Calu3 (cell line): ENCODE results near the gene PLSCR5. TPM values are rescaled to one million over a fixed set of nuclear protein-coding genes. Genes with fewer than 3 reads are reported as not detected.

Source experiments
- BruUV-seq: library from RNA; stranded (reverse); fragments of 400-500 nt; replicated peaks from 2 replicates; lab custom pipeline; 2021; lab: Mats Ljungman, UMichigan
- CTCF ChIA-PET: fragments of 300-600 bp; sonication (Branson Sonifier 250); formaldehyde crosslinking; loops from one replicate; lab custom pipeline; 2022; ENCODE audit warnings: antibody characterized with exemption; lab: Charles Lee
- DNase-seq: peaks from one replicate; pipeline ENCODE4 v3.0.0; 2022
- H3K27ac Mint-ChIP-seq: one replicate; pipeline ENCODE4 v1.8.0; 2022; ENCODE audit warnings: mixed read lengths; ENCODE audit not compliant: unreplicated experiment
- H3K27me3 Mint-ChIP-seq: one replicate; pipeline ENCODE4 v1.8.0; 2022; ENCODE audit warnings: mixed read lengths; ENCODE audit not compliant: unreplicated experiment
- H3K36me3 Mint-ChIP-seq: one replicate; pipeline ENCODE4 v1.8.0; 2022; ENCODE audit warnings: mild to moderate bottlenecking, moderate library complexity, mixed read lengths; ENCODE audit not compliant: insufficient read depth, unreplicated experiment
- H3K4me1 Mint-ChIP-seq: one replicate; pipeline ENCODE4 v1.8.0; 2022; ENCODE audit warnings: mild to moderate bottlenecking, low read depth, mixed read lengths; ENCODE audit not compliant: unreplicated experiment
- H3K4me3 Mint-ChIP-seq: one replicate; pipeline ENCODE4 v1.8.0; 2022; ENCODE audit warnings: mild to moderate bottlenecking, low read depth, moderate library complexity, mixed read lengths; ENCODE audit not compliant: unreplicated experiment
- H3K9me3 Mint-ChIP-seq: one replicate; pipeline ENCODE4 v1.8.0; 2022; ENCODE audit warnings: low read depth, mixed read lengths; ENCODE audit not compliant: unreplicated experiment
- CTCF ChIP-seq: fragments of 200-600 bp; IDR thresholded peaks from one replicate; pipeline ENCODE4 v1.8.0; 2022; ENCODE audit warnings: antibody characterized with exemption; ENCODE audit not compliant: unreplicated experiment
- intact Hi-C: fragments of 100-400 bp; cut with micrococcal nuclease; formaldehyde crosslinking; loops from one replicate; pipeline ENCODE4 v1.10.0; 2022; ENCODE audit not compliant: unreplicated experiment
- total RNA-seq: library from RNA; stranded (reverse); gene quantifications from 2 replicates; pipeline ENCODE4 v1.2.3, GENCODE V29; 2022

The PLSCR5 gene
- total RNA-seq, 1 experiment from 2014 or later, result not detected

- Mint-ChIP-seq H3K9me3 (no peaks in the 10 kb centered on the region), H3K4me3 (peak overlapping the region; percentile 87), H3K27ac (peak overlapping the region; percentile 91), H3K36me3 (peaks cover 86% of the 10 kb centered on the region), H3K4me1 (peaks cover 55% of the 10 kb centered on the region), H3K27me3 (no peaks in the 10 kb centered on the region)
- no peak for TF ChIP-seq CTCF
- CTCF ChIA-PET, result interaction anchor here (0.9 to 2.2 kb wide), 5 partner anchors 9 to 38 kb away, joined by 4 to 8 read pairs (median 4); no protein-coding TSS in a partner anchor
- intact Hi-C loops, result loop anchor here (2.0 kb wide), 2 partner anchors 14 to 380 kb away; no protein-coding TSS in a partner anchor
- DNase-seq, result no peak
- BruUV-seq, result no TSS peak
Observed at GRCh38 chr3:146542978-146543377, 62.2 kb downstream of the PLSCR5 start.

DNA sequence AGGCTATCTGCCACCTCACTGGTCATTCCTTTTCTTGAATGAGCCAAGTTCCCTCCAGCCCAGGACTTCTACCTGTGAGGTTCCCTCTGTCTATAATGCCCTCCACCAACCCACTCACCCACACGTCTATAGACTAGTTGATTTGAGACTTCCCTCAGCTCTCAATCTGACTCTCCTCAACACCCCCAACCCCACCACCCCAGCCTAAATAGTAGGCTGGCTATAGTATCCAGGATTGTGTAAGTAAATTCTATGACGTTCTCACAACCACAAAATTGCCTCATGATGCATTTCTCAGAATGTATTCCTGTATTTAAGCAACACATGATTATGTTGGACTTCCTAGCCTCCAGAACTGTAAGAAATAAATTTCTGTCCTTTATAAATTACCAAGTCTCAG is 63.0 kb downstream of the PLSCR5 start:
- peak; percentile 39 for DNase-seq
- intact Hi-C loops, result loop anchor here (2.0 kb wide), 2 partner anchors 13 to 379 kb away; no protein-coding TSS in a partner anchor
- Mint-ChIP-seq H3K9me3 (no peaks in the 10 kb centered on the region), H3K36me3 (peaks cover 94% of the 10 kb centered on the region), H3K27ac (peak overlapping the region; percentile 91), H3K4me1 (peaks cover 55% of the 10 kb centered on the region), H3K27me3 (no peaks in the 10 kb centered on the region), H3K4me3 (peak overlapping the region; percentile 87)
- TF ChIP-seq CTCF, result no peak
- BruUV-seq, result no TSS peak
- CTCF ChIA-PET, result interaction anchor here (1.7 kb wide), 1 partner anchor 30 kb away, joined by 5 read pairs; no protein-coding TSS in a partner anchor

DNA sequence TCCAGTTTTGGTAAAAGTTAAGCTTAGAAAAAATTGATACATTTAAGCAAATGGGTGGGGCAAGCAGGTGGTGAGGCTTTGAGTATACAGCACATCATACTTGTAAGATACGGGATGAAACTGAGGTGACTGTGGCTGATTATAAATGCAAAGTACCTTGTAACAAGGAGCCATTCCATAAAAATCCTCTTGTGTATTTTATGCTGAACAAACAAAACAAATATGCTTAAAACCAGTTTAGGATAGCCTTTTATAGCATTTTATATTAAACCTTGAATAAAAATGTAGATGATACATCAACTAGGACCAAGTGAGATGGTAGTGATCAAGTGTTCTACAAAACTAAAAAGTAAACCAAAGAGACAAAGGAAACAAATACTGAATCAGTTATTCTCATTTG is 64.2 kb downstream of the PLSCR5 start:
- Mint-ChIP-seq H3K9me3 (no peaks in the 10 kb centered on the region), H3K27me3 (no peaks in the 10 kb centered on the region), H3K4me1 (peaks cover 53% of the 10 kb centered on the region), H3K36me3 (peaks cover 94% of the 10 kb centered on the region), H3K4me3 (peak overlapping the region; percentile 87), H3K27ac (peak overlapping the region; percentile 91)
- DNase-seq, result no peak
- BruUV-seq, result no TSS peak
- TF ChIP-seq CTCF, result no peak
- CTCF ChIA-PET, result interaction anchor here (1.5 to 1.8 kb wide), 3 partner anchors 11 to 34 kb away, joined by 3 to 6 read pairs (median 6); no protein-coding TSS in a partner anchor
- intact Hi-C loops, result loop anchor here (1.0 to 2.0 kb wide), 2 partner anchors 22 to 38 kb away; no protein-coding TSS in a partner anchor

DNA sequence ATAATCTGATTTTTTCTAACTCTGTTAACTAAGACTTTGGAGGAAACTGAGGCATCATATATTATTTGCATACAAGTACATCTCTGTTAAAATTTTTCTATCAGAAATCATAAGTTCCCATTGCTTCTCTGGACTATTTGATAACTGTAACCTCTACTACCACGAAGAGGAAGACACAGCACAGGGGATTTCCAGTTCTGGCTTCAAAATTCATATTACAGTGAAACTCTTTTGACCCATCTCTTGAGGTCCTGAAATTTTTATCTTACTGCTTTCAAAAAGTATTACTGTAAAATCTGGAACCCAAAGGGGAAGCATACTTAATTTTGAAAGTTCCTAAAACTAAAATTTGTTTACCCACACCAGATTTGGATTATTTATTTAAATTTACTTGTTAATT is 64.9 kb downstream of the PLSCR5 start:
- H3K36me3 Mint-ChIP-seq, result peaks cover 90% of the 10 kb centered on the region
- intact Hi-C loops, result loop anchor here (2.0 kb wide), 1 partner anchor 21 kb away; no protein-coding TSS in a partner anchor
- peak overlapping the region; percentile 87 for H3K4me3 Mint-ChIP-seq
- peaks cover 48% of the 10 kb centered on the region for H3K4me1 Mint-ChIP-seq
- CTCF ChIA-PET, result interaction anchor here (1.5 to 1.8 kb wide), 3 partner anchors 10 to 33 kb away, joined by 3 to 6 read pairs (median 6); no protein-coding TSS in a partner anchor
- H3K27ac Mint-ChIP-seq, result peak overlapping the region; percentile 91
- no peaks in the 10 kb centered on the region for H3K9me3 Mint-ChIP-seq
- no peak for DNase-seq
- no TSS peak for BruUV-seq
- H3K27me3 Mint-ChIP-seq, result no peaks in the 10 kb centered on the region
- no peak for TF ChIP-seq CTCF
